B cell (primary cell): Measurements from ENCODE around the gene FLRT1. TPM values are rescaled to one million over a fixed set of nuclear protein-coding genes. Genes with fewer than 3 reads are reported as not detected.

Source experiments
- ATAC-seq: fragments of 200-7000 bp; cut with Tn5 transposase; one replicate; pipeline ENCODE4 v1.10.0; 2021; ENCODE audit warnings: low read depth, mild to moderate bottlenecking, moderate number of reproducible peaks, moderate library complexity
- CTCF ChIA-PET: fragments of 350-600 bp; sonication (Branson Sonifier 250); formaldehyde crosslinking; loops from one replicate; lab custom pipeline; 2021; ENCODE audit warnings: antibody characterized with exemption, inconsistent platforms; lab: Charles Lee
- POLR2A ChIA-PET: fragments of 350-600 bp; sonication (Branson Sonifier 250); formaldehyde crosslinking; loops from one replicate; lab custom pipeline; 2021; ENCODE audit warnings: antibody characterized with exemption; lab: Charles Lee
- DNase-seq: peaks from one replicate; pipeline ENCODE4 v3.0.0; 2013
- H2AFZ ChIP-seq: 2 replicates; pipeline ENCODE4 v1.6.1; 2012; ENCODE audit warnings: mild to moderate bottlenecking, low read depth, low read length; ENCODE audit not compliant: insufficient read depth, poor library complexity, severe bottlenecking
- H3K27ac ChIP-seq, 2 donors: 1 replicate in 1 of 2; 2 replicates in 1 of 2; pipeline ENCODE4 v1.5.1; 2012 to 2013; ENCODE audit warnings: low read length in 2 of 2, mild to moderate bottlenecking in 2 of 2, moderate library complexity in 1 of 2
- H3K27me3 ChIP-seq, 4 experiments: fragments of 200-600 bp in 1 of 4; sonication (generic) in 1 of 4; replicated peaks in 1 of 4; 1 replicate in 2 of 4; 2 replicates in 2 of 4; pipeline versions ENCODE4 v1.6.1 to v1.7.0; 2013 to 2016; ENCODE audit warnings: low read length in 3 of 4, mild to moderate bottlenecking in 2 of 4, mixed read lengths in 1 of 4, moderate library complexity in 1 of 4; ENCODE audit not compliant: insufficient read depth in 4 of 4, control insufficient read depth in 3 of 4; ENCODE audit errors: control extremely low read depth in 1 of 4
- H3K36me3 ChIP-seq, 2 experiments: replicated peaks in 1 of 2; 1 replicate in 1 of 2; 2 replicates in 1 of 2; pipeline versions ENCODE4 v1.6.1 to v1.7.1; 2013; ENCODE audit warnings: low read length in 1 of 2; ENCODE audit not compliant: insufficient read depth in 2 of 2, control insufficient read depth in 1 of 2; ENCODE audit errors: control extremely low read depth in 1 of 2, extremely low read depth in 1 of 2
- H3K4me1 ChIP-seq, 2 donors: fragments of 200-600 bp in 1 of 2; sonication (generic) in 1 of 2; 1 replicate in 1 of 2; 2 replicates in 1 of 2; pipeline versions ENCODE4 v1.5.1 to v1.6.1; 2013 to 2017; ENCODE audit warnings: low read length in 2 of 2; ENCODE audit not compliant: control insufficient read depth in 2 of 2, insufficient read depth in 2 of 2
- H3K4me2 ChIP-seq: replicated peaks from 2 replicates; pipeline ENCODE3; 2012; ENCODE audit warnings: mild to moderate bottlenecking, low read depth, low read length; ENCODE audit not compliant: poor library complexity, severe bottlenecking
- H3K4me3 ChIP-seq, 5 experiments: fragments of 200-600 bp in 1 of 5; sonication (generic) in 1 of 5; 1 replicate in 3 of 5; 2 replicates in 2 of 5; pipeline versions ENCODE4 v1.5.1 to v1.7.0; 2011 to 2016; ENCODE audit warnings: low read length in 4 of 5, mild to moderate bottlenecking in 4 of 5, low read depth in 2 of 5, control low read depth in 1 of 5, moderate library complexity in 1 of 5; ENCODE audit not compliant: insufficient read depth in 1 of 5; ENCODE audit errors: control extremely low read depth in 1 of 5, extremely low read depth in 1 of 5
- H3K79me2 ChIP-seq: fragments of 200-600 bp; sonication (generic); one replicate; pipeline ENCODE4 v1.6.0; 2016; ENCODE audit warnings: low read length; ENCODE audit not compliant: control insufficient read depth, insufficient read depth
- H3K9ac ChIP-seq: fragments of 200-600 bp; sonication (generic); 2 replicates; pipeline ENCODE4 v1.6.1; 2017; ENCODE audit warnings: mild to moderate bottlenecking, low read length, moderate library complexity
- H3K9me3 ChIP-seq, 3 donors: one replicate each; pipeline versions ENCODE4 v1.6.1 to v1.7.1; 2013; ENCODE audit warnings: low read length in 2 of 3; ENCODE audit not compliant: control insufficient read depth in 2 of 3, insufficient read depth in 1 of 3; ENCODE audit errors: control extremely low read depth in 1 of 3
- H4K20me1 ChIP-seq: 2 replicates; pipeline ENCODE4 v1.6.0; 2012; ENCODE audit warnings: mild to moderate bottlenecking, low read length; ENCODE audit not compliant: insufficient read depth, control insufficient read depth, poor library complexity, severe bottlenecking
- H3K27ac Mint-ChIP-seq: one replicate; pipeline ENCODE4 v1.8.0; 2021; ENCODE audit warnings: mixed read lengths
- H3K27me3 Mint-ChIP-seq: one replicate; pipeline ENCODE4 v1.8.0; 2021; ENCODE audit warnings: mixed read lengths
- H3K4me1 Mint-ChIP-seq: one replicate; pipeline ENCODE4 v1.8.0; 2021; ENCODE audit warnings: mixed read lengths
- H3K4me3 Mint-ChIP-seq: one replicate; pipeline ENCODE4 v1.8.0; 2021; ENCODE audit warnings: mixed read lengths
- H3K9me3 Mint-ChIP-seq: one replicate; pipeline ENCODE4 v1.8.0; 2022; ENCODE audit warnings: mixed read lengths; ENCODE audit not compliant: insufficient read depth
- EZH2 ChIP-seq: IDR thresholded peaks from 2 replicates; pipeline ENCODE4 v1.6.1; 2012; ENCODE audit warnings: borderline replicate concordance, low read depth, mild to moderate bottlenecking, moderate library complexity, low read length; ENCODE audit not compliant: insufficient read depth, poor library complexity, severe bottlenecking
- whole genome bisulfite sequencing: methylation state at CpG from one replicate; pipeline ENCODE4 v1.1.5; 2013; ENCODE audit warnings: missing lambda C conversion rate; ENCODE audit not compliant: insufficient coverage; 5-methylcytosine and 5-hydroxymethylcytosine counted together
- intact Hi-C: fragments of 100-400 bp; cut with micrococcal nuclease; formaldehyde crosslinking; loops from one replicate; pipeline ENCODE4 v1.10.0; 2022
- polyA plus RNA-seq: library from polyadenylated mRNA; depleted of rRNA; stranded (reverse); fragments of >200 nt; gene quantifications from 2 replicates; pipeline ENCODE4 v1.2.3, GENCODE V29; 2012
- total RNA-seq, 2 donors: library from RNA; stranded (reverse); fragments of 120-200 nt in 1 of 2; gene quantifications; 1 replicate in 1 of 2; 2 replicates in 1 of 2; pipeline versions ENCODE4 v1.2.3 to v1.2.4, GENCODE V29; 2013 to 2022
- TF ChIP-seq, protein P1 (sequence below): fragments of 200-600 bp; IDR thresholded peaks from one replicate; pipeline ENCODE4 v1.8.0; 2022; ENCODE audit warnings: antibody characterized with exemption, mild to moderate bottlenecking

FLRT1 gene
- total and polyA plus RNA-seq, 2 donors (not counting 1 experiment from before 2014, with no cell fraction given): not detected

DNA sequence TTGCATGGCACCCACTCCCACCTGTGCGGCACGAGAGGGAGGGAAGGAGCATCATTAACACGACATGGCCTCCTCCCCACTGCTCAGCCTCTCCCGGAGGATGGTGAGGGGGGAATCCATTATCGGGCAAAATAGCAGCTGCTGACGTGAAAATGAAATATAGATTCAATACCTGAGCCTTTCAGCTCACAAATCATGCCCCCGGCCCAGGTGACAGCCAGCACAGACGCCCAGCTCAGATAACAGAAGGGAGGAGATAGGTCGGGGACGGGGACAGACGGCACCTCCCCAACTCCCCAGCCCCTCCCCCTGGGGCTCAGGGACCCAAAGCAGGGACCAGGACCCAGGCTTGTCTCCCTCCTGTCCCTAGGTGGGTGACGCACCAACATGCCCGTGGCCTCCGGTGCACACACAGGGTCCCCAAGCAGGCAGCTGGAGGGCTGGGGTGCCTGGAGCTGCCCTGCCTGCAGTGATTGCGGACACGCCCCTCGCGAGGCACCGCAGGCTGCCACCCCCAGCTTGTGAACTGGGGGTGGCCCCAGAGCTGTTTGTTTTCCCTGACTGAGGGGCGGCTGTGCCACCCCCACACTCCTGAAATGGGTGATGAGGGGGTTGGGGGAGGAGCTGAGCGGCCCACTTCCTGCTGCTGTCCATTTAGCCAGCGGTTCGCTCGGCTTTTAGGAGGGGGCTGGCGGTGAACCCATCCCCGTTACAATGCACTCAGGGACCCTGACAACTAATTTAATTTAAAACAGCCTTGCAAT, 31.7 kb downstream of the FLRT1 start:
- WGBS: 68% methylated on average over 15 of the region's 26 CpGs
- peaks cover 8% of the 10 kb centered on the region for H3K27me3 Mint-ChIP-seq
- CTCF ChIA-PET: no interaction called here

More for the DNA sequence above, 31.7 kb downstream of the FLRT1 start:
- Histone ChIP-seq H3K27me3 (peaks cover 0 to 1% (median under 1%) of the 10 kb centered on the region in 4 experiments), H3K9me3 (no peaks in the 10 kb centered on the region), H3K79me2 (no peaks in the 10 kb centered on the region), H3K4me3 (no peak overlapping the region), H3K27ac (no peak overlapping the region), H3K4me2 (no peak overlapping the region), H3K9ac (no peak overlapping the region), H2AFZ (no peak overlapping the region), H4K20me1 (no peaks in the 10 kb centered on the region), H3K36me3 (no peaks in the 10 kb centered on the region), H3K4me1 (no peaks in the 10 kb centered on the region)
- DNase-seq: no peak
- TF ChIP-seq, protein P1, sequence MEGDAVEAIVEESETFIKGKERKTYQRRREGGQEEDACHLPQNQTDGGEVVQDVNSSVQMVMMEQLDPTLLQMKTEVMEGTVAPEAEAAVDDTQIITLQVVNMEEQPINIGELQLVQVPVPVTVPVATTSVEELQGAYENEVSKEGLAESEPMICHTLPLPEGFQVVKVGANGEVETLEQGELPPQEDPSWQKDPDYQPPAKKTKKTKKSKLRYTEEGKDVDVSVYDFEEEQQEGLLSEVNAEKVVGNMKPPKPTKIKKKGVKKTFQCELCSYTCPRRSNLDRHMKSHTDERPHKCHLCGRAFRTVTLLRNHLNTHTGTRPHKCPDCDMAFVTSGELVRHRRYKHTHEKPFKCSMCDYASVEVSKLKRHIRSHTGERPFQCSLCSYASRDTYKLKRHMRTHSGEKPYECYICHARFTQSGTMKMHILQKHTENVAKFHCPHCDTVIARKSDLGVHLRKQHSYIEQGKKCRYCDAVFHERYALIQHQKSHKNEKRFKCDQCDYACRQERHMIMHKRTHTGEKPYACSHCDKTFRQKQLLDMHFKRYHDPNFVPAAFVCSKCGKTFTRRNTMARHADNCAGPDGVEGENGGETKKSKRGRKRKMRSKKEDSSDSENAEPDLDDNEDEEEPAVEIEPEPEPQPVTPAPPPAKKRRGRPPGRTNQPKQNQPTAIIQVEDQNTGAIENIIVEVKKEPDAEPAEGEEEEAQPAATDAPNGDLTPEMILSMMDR: no peak
- TF ChIP-seq EZH2: no peak
- intact Hi-C loops: no loop called here
- no peak for ATAC-seq
- H3K9me3 Mint-ChIP-seq: no peaks in the 10 kb centered on the region
- H3K4me1 Mint-ChIP-seq: no peaks in the 10 kb centered on the region
- POLR2A ChIA-PET: interaction anchor here (0.5 kb wide), 1 partner anchor 207 kb away, joined by 4 read pairs; no protein-coding TSS in a partner anchor
- no peak overlapping the region for H3K4me3 Mint-ChIP-seq
- H3K27ac Mint-ChIP-seq: no peak overlapping the region
